ENCODE measurements around the gene PUSL1. TPM values are rescaled to one million over a fixed set of nuclear protein-coding genes. Genes with fewer than 3 reads are reported as not detected.

PUSL1 gene
- total RNA-seq, 1 donor from 2014 or later, result 12.6 TPM

GRCh38 chr1:1298861-1299685 is 9.3 kb upstream of the PUSL1 start:
- H3K27ac Mint-ChIP-seq, result no peak overlapping the region
- ChIA-PET CTCF (no interaction called here), POLR2A (no interaction called here)
- no peak for DNase-seq
- TF ChIP-seq, protein P1, sequence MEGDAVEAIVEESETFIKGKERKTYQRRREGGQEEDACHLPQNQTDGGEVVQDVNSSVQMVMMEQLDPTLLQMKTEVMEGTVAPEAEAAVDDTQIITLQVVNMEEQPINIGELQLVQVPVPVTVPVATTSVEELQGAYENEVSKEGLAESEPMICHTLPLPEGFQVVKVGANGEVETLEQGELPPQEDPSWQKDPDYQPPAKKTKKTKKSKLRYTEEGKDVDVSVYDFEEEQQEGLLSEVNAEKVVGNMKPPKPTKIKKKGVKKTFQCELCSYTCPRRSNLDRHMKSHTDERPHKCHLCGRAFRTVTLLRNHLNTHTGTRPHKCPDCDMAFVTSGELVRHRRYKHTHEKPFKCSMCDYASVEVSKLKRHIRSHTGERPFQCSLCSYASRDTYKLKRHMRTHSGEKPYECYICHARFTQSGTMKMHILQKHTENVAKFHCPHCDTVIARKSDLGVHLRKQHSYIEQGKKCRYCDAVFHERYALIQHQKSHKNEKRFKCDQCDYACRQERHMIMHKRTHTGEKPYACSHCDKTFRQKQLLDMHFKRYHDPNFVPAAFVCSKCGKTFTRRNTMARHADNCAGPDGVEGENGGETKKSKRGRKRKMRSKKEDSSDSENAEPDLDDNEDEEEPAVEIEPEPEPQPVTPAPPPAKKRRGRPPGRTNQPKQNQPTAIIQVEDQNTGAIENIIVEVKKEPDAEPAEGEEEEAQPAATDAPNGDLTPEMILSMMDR (IDR thresholded peaks at IDR 0.05), result no peak
- H3K9me3 Mint-ChIP-seq, result no peaks in the 10 kb centered on the region
- ATAC-seq (ENCODE audit: low read depth), result no peak
- no peaks in the 10 kb centered on the region for H3K36me3 Mint-ChIP-seq (ENCODE audit: low read depth)
- peaks cover 3% of the 10 kb centered on the region for H3K4me1 Mint-ChIP-seq
- intact Hi-C loops (cut with micrococcal nuclease), result no loop called here
- H3K27me3 Mint-ChIP-seq, result no peaks in the 10 kb centered on the region
- H3K4me3 Mint-ChIP-seq, result no peak overlapping the region

- Mint-ChIP-seq H3K36me3 (ENCODE audit: low read depth) (no peaks in the 10 kb centered on the region), H3K27me3 (no peaks in the 10 kb centered on the region), H3K27ac (no peak overlapping the region), H3K4me1 (peaks cover 7% of the 10 kb centered on the region), H3K9me3 (no peaks in the 10 kb centered on the region), H3K4me3 (no peak overlapping the region)
- ChIA-PET CTCF (interaction anchor here (1.0 kb wide), 1 partner anchor 266 kb away, joined by 3 read pairs; no protein-coding TSS in a partner anchor), POLR2A (no interaction called here)
- ATAC-seq (ENCODE audit: low read depth), result peak; percentile 54
- DNase-seq, result no peak
- TF ChIP-seq, protein P1 (IDR thresholded peaks at IDR 0.05), result no peak
- intact Hi-C loops (cut with micrococcal nuclease), result loop anchor here (10.0 kb wide), 1 partner anchor 595 kb away; the partner anchor contains the start of gene GNB1
Measured at GRCh38 chr1:1299686-1300351, 8.6 kb upstream of the PUSL1 start.

DNA sequence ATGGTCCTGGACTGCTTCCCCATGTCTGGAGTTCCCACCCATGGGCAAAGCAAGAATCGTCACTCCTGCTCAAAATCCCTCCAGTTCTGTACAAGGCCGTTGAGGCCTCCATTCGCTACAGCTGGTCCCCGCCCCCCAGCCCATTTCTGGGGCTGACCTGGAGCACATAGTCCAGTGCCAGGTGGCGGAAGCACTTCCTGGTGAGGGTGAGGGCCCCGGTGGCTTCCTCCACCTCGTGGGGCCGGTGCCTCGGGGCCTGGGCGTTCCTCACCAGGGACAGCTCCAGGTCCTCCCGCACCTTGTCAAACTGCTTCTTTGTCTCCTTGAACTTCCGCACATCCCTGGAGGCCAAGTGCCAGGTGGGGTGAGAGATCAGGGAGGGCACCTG is 8.1 kb upstream of the PUSL1 start:
- intact Hi-C loops (cut with micrococcal nuclease), result loop anchor here (10.0 kb wide), 1 partner anchor 594 kb away; the partner anchor contains the start of gene GNB1
- TF ChIP-seq, protein P1 (IDR thresholded peaks at IDR 0.05), result no peak
- Mint-ChIP-seq H3K27ac (no peak overlapping the region), H3K9me3 (no peaks in the 10 kb centered on the region), H3K4me3 (no peak overlapping the region), H3K4me1 (peaks cover 11% of the 10 kb centered on the region), H3K27me3 (no peaks in the 10 kb centered on the region), H3K36me3 (ENCODE audit: low read depth) (no peaks in the 10 kb centered on the region)
- POLR2A ChIA-PET, result no interaction called here
- DNase-seq, result no peak
- ATAC-seq (ENCODE audit: low read depth), result no peak
- CTCF ChIA-PET, result interaction anchor here (1.0 kb wide), 1 partner anchor 267 kb away, joined by 3 read pairs; no protein-coding TSS in a partner anchor

DNA sequence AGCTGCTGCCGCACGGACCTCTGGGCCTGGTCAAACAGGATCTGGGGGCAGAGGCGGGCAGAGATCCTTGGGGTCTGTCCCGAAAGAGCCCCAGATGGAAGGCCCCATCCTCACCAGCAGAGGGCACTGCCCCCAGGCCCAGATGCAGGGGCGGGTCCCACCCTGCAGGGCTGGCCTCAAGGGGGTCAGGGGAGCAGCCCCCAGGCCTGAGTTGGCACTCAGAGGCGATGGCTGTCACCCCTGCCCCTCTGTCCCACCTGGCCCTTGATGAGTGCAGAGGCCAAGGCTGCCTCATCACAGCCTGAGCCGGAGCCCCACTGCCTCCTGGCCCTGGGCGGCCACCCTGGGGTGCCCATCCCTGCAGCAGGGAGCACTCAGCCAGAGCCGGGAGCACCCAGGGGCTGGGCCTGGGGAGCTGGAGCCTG is 6.4 kb upstream of the PUSL1 start:
- Mint-ChIP-seq H3K36me3 (ENCODE audit: low read depth) (no peaks in the 10 kb centered on the region), H3K27me3 (no peaks in the 10 kb centered on the region), H3K9me3 (no peaks in the 10 kb centered on the region), H3K27ac (no peak overlapping the region), H3K4me1 (peaks cover 28% of the 10 kb centered on the region), H3K4me3 (no peak overlapping the region)
- POLR2A ChIA-PET, result no interaction called here
- ATAC-seq (ENCODE audit: low read depth) (no peak), DNase-seq (no peak)
- CTCF ChIA-PET, result no interaction called here
- TF ChIP-seq, protein P1 (IDR thresholded peaks at IDR 0.05), result no peak
- intact Hi-C loops (cut with micrococcal nuclease), result loop anchor here (10.0 kb wide), 1 partner anchor 593 kb away; the partner anchor contains the start of gene GNB1

Measured in activated B cell treated with CpG ODN at 0.5 μM for 24 hours (primary cell).